ENCODE results near the gene DYNLT1. TPM values are rescaled to one million over a fixed set of nuclear protein-coding genes. Genes with fewer than 3 reads are reported as not detected.
"Not testable (repeated sequence)": the region's sequence is repeated elsewhere in the genome, so short reads cannot be mapped to it uniquely, and the experiment has no call there.

Gene DYNLT1
- total RNA-seq, 2 donors from 2014 or later, result 73.6 to 90.6 TPM

DNA sequence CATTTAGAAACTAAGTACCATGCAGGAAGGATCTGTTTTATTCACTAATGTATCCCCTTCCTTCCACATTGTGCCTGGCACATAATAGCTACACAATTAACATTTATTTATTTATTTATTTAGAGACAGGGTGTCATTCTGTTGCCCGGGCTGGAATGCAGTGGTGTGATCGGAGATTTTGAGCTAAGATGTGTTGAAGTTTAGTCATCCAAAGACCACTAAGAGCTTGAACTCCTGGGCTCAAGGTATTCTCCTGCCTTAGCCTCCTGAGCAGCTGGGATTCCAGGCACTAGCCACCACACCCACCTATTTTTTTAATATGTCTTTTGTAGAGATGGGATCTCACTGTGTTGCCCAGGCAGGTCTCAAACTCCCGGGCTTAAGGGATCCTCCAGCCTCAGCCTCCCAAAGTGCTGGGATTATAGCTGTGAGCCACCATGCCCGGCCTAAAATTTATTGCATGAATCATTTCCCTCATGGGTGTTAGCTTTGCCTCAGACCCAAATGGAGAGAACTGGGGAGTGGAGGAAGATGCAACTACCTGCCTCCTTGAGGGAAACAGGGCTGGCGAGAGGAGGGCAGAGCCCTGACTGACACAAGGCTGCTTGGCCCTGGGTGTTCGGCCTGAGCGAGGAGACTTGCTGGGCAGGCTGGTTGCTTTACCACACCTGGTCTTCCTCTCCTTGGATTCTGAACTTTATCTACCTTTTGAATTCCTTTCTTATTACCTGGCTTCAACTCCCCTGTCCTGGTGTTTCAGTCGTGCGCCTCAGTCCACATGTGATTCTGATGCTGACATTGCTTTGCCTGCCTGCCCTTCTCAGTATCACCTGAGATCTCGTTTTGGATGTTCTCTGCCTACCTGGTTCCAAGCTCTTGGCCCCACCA is 1.7 kb upstream of the DYNLT1 start:
- ATAC-seq, result no peak

DNA sequence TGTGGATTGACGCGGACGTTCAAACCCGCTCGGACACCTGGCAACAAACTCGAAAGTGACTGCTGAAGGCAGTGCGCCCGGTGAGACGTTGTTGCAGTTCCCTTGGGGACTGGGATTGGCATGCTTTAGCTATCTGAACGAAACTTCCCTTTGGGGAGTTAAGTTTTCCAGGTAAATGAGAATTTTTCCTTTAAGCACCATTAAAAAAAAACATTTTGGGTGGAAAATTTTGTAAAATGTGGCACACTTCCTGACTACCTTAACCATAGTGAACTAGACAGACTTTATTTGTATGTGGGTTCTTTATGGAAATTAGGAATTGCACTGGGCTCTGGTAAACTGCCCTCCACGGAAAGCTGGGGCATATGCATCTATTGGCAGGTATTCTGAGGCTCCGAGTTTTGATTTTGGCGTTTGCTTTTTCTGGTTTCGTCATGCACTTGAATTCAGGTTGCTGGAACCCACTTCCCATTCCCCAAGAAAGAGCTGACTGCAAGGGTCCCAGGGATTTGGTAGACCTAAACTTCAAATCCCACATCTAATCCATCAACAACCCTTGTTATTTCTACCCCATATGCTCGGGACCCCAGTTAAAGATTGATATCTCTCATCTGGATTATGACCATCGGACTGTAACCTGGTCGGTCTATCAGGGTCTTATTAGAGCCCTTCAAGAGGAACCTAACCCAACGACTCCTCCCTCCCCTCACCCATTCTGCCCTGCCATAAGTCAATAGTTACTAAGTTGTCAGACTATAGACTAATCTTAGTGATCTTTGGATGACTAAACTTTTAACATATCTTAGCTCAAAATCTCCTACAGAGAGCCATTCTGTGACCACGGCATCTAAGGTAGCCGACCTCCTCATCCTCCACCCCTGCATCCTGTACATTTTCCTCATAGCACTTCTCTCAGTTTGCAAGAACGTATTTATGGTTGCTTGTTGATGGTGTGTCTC is 800 bp upstream of the DYNLT1 start:
- intact Hi-C loops (cut with DNase I), result no loop called here
- no peak for DNase-seq
- no peak for ATAC-seq

More for the DNA sequence above, 1.7 kb upstream of the DYNLT1 start:
- intact Hi-C loops (cut with DNase I), result no loop called here
- DNase-seq, result no peak

DNA sequence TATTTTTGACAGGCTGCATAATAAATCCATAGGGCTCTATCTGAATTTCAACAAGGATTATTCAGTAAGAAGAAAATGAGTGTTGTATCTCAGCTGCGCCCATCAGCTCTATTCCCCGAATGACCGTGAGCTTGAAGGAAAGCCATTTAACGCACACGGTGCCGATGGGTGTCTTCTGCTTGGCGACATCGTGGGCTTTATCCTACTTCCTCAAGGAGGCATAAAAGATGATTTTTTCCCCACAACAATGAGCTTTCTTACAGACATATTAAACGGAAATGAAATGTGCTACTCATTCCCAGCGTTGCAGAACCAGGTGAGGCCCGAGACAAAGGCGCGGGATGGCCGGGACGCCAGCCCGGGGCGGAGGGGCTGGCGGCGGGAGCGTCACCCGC is 710 bp downstream of the DYNLT1 start:
- ATAC-seq, result peak in 1 of 2 donors; percentile 4

DNA sequence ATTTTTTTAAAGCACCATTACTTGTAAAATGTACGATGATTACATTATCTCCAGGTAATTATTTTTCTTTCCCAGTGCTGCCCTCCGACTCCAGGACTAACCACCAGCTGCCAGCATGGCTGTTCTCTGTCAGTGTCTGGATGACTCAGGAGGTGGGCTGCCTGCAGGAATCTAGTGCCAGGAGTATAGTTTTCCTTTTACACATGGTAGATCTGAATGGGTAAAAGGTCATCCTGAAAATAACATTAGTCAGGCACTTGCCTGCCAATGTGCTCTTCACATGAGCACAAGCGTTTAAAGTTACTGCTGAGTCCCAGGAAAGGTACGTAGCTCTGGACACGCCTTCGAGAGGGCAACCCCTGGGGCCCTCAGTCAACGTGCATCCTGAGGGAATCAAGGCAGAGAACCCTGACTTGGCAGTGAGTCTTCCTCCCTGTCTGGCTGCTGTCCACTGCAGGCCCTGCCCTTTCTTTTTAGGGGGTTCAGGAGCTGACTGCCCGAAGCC is 2.4 kb downstream of the DYNLT1 start:
- DNase-seq (no peak), ATAC-seq (peak; percentile 6 to 43)
- intact Hi-C loops (cut with DNase I), result no loop called here

More for the DNA sequence above, 710 bp downstream of the DYNLT1 start:
- intact Hi-C loops (cut with DNase I), result no loop called here
- DNase-seq, result no peak

DNA sequence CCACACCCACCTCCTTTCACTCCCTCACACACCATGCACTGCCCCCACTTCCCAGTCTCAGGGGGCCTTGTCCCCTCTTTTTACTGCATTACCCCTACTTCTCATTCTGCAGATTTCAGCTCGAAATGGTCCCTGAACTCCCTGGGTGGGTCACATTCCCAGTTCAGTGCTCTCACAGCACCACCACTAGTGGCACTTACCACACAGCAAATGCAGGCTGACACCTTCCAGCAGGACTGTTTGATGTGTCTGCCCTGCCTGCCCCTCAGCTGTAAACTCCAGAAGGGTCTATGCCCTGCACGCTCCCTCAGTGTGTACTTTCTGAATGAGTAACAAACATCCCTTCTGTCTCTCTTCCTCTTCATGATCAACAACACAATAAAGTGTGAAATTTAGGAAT is 4.0 kb downstream of the DYNLT1 start:
- DNase-seq (no peak), ATAC-seq (no peak)
- intact Hi-C loops (cut with DNase I), result no loop called here

DNA sequence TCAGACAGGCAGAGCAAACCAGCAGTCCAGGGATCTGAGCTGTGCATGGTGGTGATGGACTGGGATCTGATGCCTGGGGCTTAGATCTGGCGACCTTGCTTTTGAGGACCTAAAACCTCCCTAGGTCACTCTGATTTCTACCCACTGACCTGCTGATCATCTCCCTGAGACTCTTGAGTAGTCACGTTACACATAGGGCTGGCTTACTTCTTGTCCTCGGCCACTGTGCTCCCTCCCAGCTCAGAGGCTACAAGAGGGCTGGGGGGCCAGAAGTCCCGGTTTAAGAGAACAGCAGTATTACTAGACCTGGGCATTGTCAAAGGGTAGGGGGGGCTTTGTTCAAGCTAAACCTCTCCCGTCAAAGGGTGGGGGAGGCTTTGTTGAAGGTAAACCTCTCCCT is 5.5 kb downstream of the DYNLT1 start:
- DNase-seq (no peak), ATAC-seq (no peak)
- intact Hi-C loops (cut with DNase I), result loop anchor here in 1 of 2 donors (5.0 kb wide), 1 partner anchor 53 kb away; no protein-coding TSS in a partner anchor

DNA sequence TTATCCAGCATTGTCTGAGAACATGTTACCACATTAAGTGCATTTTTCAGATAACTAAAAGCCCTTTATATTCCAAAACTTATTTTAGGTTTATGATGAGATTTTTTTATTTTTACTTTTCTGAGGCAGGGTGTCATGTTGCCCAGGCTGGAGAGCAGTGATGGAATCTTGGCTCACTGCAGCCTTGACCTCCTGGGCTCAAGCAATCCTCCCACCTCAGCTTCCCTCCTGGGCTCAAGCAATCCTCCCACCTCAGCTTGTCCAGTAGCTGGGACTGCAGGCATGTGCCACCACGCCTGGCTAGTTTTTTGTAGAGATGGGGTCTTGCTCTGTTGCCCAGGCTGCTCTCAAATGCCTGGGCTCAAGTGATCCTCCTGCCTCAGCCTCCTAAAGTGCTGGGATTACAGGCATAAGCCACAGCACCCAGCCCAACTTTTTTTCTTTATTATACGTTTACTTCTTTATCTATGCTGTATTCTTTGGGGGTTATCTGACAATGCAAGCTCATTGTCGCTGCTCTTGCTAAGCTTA is 6.2 kb downstream of the DYNLT1 start:
- intact Hi-C loops (cut with DNase I), result loop anchor here in 1 of 2 donors (5.0 kb wide), 1 partner anchor 54 kb away; no protein-coding TSS in a partner anchor
- peak in 1 of 2 donors; percentile 13 for ATAC-seq
- no peak for DNase-seq

DNA sequence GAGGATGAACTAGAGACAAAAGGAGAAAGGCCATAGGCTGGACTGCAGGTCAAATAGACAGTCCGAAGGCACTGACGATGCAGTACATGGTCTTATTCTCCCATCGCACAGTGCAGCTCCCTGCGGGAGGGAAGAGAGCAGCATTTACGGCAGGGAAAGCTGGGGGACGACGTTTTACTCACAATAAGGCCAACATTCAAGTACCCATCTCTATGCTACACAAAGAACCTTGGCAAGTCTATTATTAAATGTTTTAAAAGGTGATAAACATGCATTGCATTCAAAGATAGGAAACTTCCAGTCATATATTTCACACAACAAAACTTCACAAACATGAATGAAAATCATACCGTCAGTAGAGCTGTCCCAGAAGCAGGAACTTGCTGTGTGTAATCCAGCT is 7.8 kb downstream of the DYNLT1 start:
- DNase-seq, result no peak
- no peak for ATAC-seq
- intact Hi-C loops (cut with DNase I), result loop anchor here in 1 of 2 donors (5.0 kb wide), 1 partner anchor 56 kb away; no protein-coding TSS in a partner anchor

DNA sequence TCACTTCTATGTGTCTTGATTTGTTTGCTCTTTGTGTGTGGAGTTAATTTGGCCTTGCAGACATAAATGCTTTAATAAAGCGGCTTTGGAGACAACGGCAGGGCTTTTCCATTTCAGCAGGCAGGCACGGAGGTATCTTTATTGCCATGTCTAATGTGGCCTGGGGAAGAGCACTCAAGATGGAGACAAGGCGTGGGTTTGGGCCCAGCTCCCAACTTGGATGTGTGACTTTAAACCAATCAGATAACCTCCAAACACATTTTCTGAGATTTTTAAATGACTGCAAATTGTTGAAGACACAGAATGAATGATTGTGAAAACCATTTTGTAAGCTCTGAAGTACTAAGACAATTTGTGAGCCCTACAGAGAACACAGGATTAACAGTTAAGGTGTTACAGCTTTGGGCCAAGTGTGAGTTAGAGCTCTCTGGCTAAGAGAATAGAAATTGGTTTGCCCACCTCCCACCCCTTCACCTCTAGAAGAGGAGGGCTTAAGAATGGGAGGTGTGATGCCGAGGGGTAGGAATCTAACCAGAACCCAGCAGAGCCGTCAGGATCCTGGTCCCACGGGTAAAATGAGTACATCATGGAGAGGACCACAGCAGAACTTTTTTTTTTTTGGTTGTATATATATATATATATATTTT is 9.0 kb downstream of the DYNLT1 start:
- intact Hi-C loops (cut with DNase I), result loop anchor here in 1 of 2 donors (5.0 kb wide), 1 partner anchor 57 kb away; no protein-coding TSS in a partner anchor
- ATAC-seq, result no peak
- DNase-seq, result no peak

DNA sequence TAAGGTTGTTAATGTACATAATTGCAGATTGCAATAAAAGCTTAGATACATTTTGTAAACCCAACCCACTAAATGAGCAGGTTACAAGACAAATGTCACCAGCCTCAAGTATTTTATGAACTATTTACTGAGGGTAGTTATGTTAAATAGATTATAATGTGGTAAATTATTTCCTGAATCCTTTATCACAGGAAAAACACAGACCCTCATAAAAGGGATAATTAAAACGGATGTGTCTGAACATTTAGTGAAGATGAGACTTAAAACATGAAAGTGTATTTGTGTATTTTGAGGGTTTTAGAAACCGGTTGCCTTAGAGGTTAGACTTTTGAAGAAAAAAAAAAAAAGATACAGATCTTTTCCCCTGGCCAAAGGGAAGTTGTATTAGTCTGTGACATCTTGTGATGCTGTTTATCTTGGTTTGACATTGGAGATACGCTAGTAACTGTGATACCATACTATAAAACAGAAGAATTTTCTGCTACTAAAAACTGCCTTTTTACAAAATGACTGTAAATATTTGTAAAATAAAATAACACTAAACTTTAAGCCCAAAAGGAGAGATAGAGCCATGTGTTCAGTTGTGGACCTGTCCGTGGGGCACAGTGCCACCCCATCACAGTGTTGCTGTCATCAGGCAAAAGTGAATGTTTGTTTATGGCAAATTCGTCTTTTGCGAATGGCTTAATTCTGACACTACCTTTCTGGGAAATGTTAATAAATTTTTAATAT is 9.7 kb downstream of the DYNLT1 start:
- ATAC-seq (no peak), DNase-seq (no peak)
- intact Hi-C loops (cut with DNase I), result loop anchor here in 1 of 2 donors (5.0 kb wide), 1 partner anchor 57 kb away; no protein-coding TSS in a partner anchor

DNA sequence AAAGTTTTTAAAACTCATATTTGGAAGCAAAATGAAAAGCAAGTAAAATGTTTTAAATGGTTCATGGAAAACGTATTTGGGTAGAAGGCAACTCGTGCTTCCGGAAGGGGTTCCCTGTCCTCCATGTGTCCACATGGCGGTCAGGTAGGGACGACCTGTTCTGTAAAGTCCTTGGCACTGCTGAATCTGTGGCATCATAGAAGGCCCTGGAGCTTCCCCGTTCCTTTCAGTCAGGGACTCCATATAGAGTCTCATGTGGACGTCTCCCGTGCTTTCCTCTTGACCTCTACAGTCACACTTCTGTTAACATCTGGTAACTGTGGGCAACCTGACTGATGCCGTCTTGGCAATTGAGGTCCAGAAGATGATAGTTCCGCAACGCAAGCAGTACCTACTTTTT is 11.4 kb downstream of the DYNLT1 start:
- no peak for DNase-seq
- ATAC-seq, result no peak
- intact Hi-C loops (cut with DNase I), result no loop called here

DNA sequence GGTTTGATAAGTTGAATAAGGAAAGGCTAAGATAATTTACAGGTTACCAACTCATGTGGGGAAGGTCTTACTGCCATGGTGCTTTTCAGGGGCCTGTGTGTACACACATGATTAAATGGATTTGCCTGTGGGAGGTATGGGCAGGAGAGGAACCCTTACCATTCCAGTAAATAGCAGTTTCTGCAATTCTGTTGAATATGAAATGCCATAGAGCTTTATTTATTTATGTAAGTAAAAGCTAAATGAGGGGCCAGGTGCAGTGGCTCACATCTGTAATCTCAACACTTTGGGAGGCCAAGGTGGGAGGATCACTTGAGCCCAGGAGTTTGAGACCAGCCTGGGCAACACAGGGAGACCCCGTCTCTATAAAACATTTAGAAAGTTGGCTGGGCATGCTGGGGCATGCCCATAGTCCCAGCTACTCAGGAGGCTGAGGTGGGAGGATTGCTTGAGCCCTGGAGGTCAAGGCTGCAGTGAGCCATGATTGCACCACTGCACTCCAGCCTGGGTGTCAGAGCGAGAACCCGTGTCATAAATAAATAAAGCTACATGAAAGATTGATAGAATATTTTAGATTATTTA is 11.9 kb downstream of the DYNLT1 start:
- DNase-seq; intact Hi-C loops (cut with DNase I); ATAC-seq: not testable (repeated sequence)

DNA sequence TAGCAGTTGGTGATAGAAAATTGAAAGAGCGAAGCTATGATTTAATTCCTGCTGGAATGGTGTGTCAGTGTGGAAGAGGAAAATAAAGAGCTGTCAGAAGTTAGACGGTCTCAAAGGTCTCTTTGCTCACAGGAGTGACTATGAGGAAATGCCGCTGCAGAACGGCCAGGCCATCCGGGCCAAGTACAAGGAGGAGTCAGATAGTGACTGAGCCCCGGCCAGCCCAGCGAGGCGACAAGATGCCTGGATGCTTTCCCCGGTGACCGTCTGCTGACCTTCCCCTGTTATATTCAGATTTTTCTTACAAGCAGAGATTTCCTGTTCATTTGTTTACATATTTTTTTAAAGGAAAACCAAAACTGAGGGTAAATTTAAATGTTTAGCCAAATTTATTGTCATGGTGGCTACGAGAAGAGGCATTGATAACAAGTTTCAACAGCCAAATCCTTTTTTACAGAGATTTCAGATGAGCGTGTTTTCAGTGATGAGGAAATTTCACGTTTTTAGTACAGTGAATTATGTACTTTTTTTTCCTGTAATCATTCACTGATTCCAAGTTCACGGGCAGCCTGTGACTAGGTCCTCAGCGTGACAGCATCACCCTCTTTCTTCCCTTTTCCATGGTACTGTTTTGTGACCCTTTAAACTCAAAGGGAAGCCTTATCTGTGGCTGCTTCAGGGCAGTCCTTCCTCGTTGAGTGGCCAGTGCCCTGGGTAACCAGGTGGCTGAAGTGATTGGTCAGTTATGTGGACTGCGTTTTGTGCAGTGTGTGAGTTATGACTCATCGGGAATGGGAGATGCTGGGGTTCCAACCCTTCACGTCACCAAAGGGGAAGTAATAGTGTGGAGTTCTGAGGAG is 12.6 kb downstream of the DYNLT1 start:
- peak; percentile 88 for DNase-seq
- peak; percentile 82 to 88 for ATAC-seq
- intact Hi-C loops (cut with DNase I), result no loop called here

DNA sequence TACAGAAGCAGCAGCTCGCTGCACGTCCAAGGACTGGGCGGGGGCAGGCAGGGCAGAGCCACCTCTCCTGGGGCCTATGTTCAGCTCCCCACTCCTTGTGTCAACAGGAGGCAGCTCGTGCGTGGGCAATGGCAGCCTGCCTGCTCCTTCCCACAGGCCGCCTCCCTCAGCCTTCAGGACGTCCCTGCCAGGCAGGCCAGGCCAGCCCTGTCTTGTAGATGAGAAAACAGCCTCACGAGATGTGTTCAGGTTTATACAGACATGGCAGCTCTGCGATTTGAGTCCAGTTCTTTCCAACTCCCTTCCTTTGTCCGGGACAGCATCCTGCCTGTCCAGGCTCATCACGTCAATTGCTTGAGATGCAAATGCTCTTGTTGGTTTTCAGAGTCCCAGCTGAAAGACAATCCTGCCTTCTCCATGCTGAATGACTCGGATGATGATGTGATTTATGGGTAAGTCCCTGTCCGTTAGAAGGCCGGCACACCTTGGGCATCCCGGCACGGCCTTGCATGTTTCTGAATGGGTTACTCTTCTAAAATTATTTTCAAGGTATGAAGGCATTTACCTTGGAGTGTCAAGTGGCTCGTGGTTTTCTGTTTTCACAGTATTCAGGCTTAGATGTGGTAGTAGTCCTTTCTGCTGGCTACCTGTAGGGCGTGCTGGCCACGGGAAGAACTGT is 13.5 kb downstream of the DYNLT1 start:
- ATAC-seq (peak; percentile 56 to 60), DNase-seq (peak; percentile 80)
- intact Hi-C loops (cut with DNase I), result no loop called here

DNA sequence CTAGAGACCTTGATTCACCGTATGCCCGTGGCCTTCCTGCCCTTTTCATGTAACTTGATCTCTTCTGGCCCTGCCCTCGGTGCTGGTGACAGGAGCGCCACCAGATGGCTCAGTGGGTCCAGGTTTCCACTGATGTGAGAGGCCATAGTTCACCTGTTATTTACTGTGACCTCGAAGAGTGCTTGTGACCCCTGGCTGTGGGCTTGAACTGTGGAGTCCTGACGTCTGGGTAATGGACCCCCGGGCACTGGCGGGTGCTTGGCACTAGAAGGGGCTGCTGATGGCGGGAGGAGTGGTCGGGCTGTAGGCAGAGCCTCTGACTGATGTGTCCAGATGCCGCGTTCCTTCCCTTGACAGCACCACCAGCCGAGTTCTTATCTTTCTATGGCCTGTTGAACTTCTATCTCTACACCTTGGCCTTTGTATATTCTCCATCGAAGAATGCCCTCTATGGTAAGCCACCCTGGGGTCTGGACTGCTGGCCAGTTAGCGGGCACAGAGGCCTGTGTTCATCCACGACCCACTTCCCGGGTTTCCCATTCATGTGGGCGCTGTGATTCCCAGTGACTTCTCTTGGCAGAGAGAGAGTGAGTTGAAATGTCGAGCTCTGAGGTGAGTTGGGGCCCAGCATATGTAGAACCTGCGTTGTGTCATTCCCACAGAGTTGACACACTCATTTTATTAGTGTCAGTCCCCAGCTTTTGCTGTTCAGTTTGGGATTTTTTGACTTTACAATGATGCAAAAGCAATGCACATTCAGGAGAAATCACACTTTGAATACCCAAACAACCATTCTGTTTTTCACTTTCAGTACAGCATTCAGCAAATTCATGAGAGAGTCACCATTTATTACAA is 14.9 kb downstream of the DYNLT1 start:
- intact Hi-C loops (cut with DNase I), result no loop called here
- ATAC-seq, result peak in 1 of 2 donors; percentile 38
- peak; percentile 32 for DNase-seq
